HCT116 (cell line): ENCODE data around the gene HOTAIR. TPM values are rescaled to one million over a fixed set of nuclear protein-coding genes. Genes with fewer than 3 reads are reported as not detected.

Experiments used
- ATAC-seq: fragments of 200-7000 bp; cut with Tn5 transposase; 2 replicates; pipeline ENCODE4 v1.9.1; 2020; ENCODE audit warnings: mild to moderate bottlenecking, moderate library complexity
- BruUV-seq: library from RNA; stranded (reverse); fragments of 400-500 nt; replicated peaks from 2 replicates; lab custom pipeline; 2021; lab: Mats Ljungman, UMichigan
- CTCF ChIA-PET: fragments of 300-600 bp; sonication (Branson Sonifier 250); formaldehyde crosslinking; loops from one replicate; lab custom pipeline; 2021; ENCODE audit warnings: antibody characterized with exemption; lab: Charles Lee
- POLR2A ChIA-PET: fragments of 300-600, 350-600 bp; sonication (Branson Sonifier 250); formaldehyde crosslinking; loops from one replicate; lab custom pipeline; 2021; ENCODE audit warnings: antibody characterized with exemption; lab: Charles Lee
- RAD21 ChIA-PET, 2 experiments: fragments of 300-600 bp; sonication (Branson Sonifier 250); formaldehyde crosslinking; loops; one replicate each; lab custom pipeline; 2023; ENCODE audit warnings: low total read pairs in 2 of 2; ENCODE audit not compliant: uncharacterized antibody in 2 of 2, unreplicated experiment in 2 of 2, low non-redundant PET in 1 of 2; lab: Charles Lee
- DNase-seq: peaks from one replicate; pipeline ENCODE4 v3.0.0-alpha.2; 2010; ENCODE audit warnings: low read depth, low spot score
- H2AFZ ChIP-seq: fragments of 200-600 bp; shearing (Covaris generic), sonication (generic); 2 replicates; pipeline ENCODE4 v1.6.1; 2017; ENCODE audit warnings: low read depth, mixed run types, mixed read lengths, antibody characterized with exemption, low read length; ENCODE audit not compliant: poor library complexity, severe bottlenecking
- H3K27ac ChIP-seq: 2 replicates; pipeline ENCODE4 v1.5.1; 2012; ENCODE audit warnings: low read depth, low read length
- H3K27me3 ChIP-seq: fragments of 200-600 bp; sonication (generic); 2 replicates; pipeline ENCODE4 v1.6.1; 2016; ENCODE audit warnings: mixed run types, low read length, mixed read lengths; ENCODE audit not compliant: insufficient read depth
- H3K36me3 ChIP-seq, 2 experiments: fragments of 200-500 bp in 1 of 2; fragments of 200-600 bp in 1 of 2; sonication (Bioruptor generic) in 1 of 2; sonication (generic) in 1 of 2; 2 replicates each; pipeline versions ENCODE4 v1.5.1 to v1.6.1; 2014 to 2016; ENCODE audit warnings: low read length in 2 of 2, inconsistent platforms in 1 of 2, mixed read lengths in 1 of 2, mixed run types in 1 of 2; ENCODE audit not compliant: insufficient read depth in 2 of 2, control insufficient read depth in 1 of 2
- H3K4me1 ChIP-seq, 2 experiments: fragments of 200-600 bp in 1 of 2; sonication (generic) in 1 of 2; 2 replicates each; pipeline versions ENCODE4 v1.5.1 to v1.6.1; 2012 to 2017; ENCODE audit warnings: low read length in 2 of 2, inconsistent platforms in 1 of 2, mild to moderate bottlenecking in 1 of 2, mixed read lengths in 1 of 2, mixed run types in 1 of 2, moderate library complexity in 1 of 2; ENCODE audit not compliant: insufficient read depth in 2 of 2, control insufficient read depth in 1 of 2
- H3K4me2 ChIP-seq: fragments of 200-600 bp; sonication (generic); 2 replicates; pipeline ENCODE4 v1.6.1; 2017; ENCODE audit warnings: mixed run types, low read length, mixed read lengths
- H3K4me3 ChIP-seq, 2 experiments: fragments of 200-600 bp in 1 of 2; sonication (generic) in 1 of 2; replicated peaks in 1 of 2; 2 replicates each; pipeline ENCODE4 v1.5.1; 2011 to 2016; ENCODE audit warnings: low read length in 2 of 2, control low read depth in 1 of 2, low read depth in 1 of 2, mild to moderate bottlenecking in 1 of 2, mixed read lengths in 1 of 2, mixed run types in 1 of 2
- H3K79me2 ChIP-seq: fragments of 200-600 bp; sonication (generic); 2 replicates; pipeline ENCODE4 v1.6.1; 2017; ENCODE audit warnings: mild to moderate bottlenecking, mixed run types, low read length, moderate library complexity, mixed read lengths; ENCODE audit not compliant: insufficient read depth
- H3K9ac ChIP-seq: fragments of 200-600 bp; sonication (generic); 2 replicates; pipeline ENCODE4 v1.6.1; 2016; ENCODE audit warnings: low read length, mixed read lengths
- H3K9me2 ChIP-seq: fragments of 200-600 bp; sonication (generic), shearing (Covaris generic); 2 replicates; pipeline ENCODE4 v1.6.1; 2017; ENCODE audit warnings: mixed run types, mild to moderate bottlenecking, moderate library complexity; ENCODE audit not compliant: insufficient read depth
- H3K9me3 ChIP-seq, 2 experiments: fragments of 200-500 bp in 1 of 2; fragments of 200-600 bp in 1 of 2; sonication (Bioruptor generic) in 1 of 2; sonication (generic) in 1 of 2; 2 replicates each; pipeline ENCODE4 v1.6.1; 2014 to 2017; ENCODE audit warnings: low read length in 2 of 2, mixed read lengths in 2 of 2, inconsistent platforms in 1 of 2, low read depth in 1 of 2, mild to moderate bottlenecking in 1 of 2, mixed run types in 1 of 2, moderate library complexity in 1 of 2; ENCODE audit not compliant: control insufficient read depth in 1 of 2, insufficient read depth in 1 of 2
- H4K20me1 ChIP-seq: fragments of 200-600 bp; sonication (generic), shearing (Covaris generic); 2 replicates; pipeline ENCODE4 v1.6.1; 2017; ENCODE audit warnings: mixed run types, mild to moderate bottlenecking, moderate library complexity; ENCODE audit not compliant: insufficient read depth
- ATF3 ChIP-seq: IDR thresholded peaks from 2 replicates; pipeline ENCODE4 v1.6.1; 2012
- CBX3 ChIP-seq: IDR thresholded peaks from 2 replicates; pipeline ENCODE4 v1.6.1; 2012; ENCODE audit warnings: low read depth
- ELF1 ChIP-seq: IDR thresholded peaks from 2 replicates; pipeline ENCODE4 v1.6.1; 2012; ENCODE audit warnings: low read depth, borderline replicate concordance
- EZH2 ChIP-seq: fragments of 200-600 bp; sonication (generic); IDR thresholded peaks from 2 replicates; pipeline ENCODE4 v1.6.1; 2017; ENCODE audit warnings: antibody characterized with exemption, mixed run types
- EZH2phosphoT487 ChIP-seq: fragments of 200-600 bp; IDR thresholded peaks from 2 replicates; pipeline ENCODE4 v1.6.1; 2018; ENCODE audit warnings: antibody characterized with exemption, borderline replicate concordance
- FOSL1 ChIP-seq: IDR thresholded peaks from 2 replicates; pipeline ENCODE4 v1.6.1; 2012; ENCODE audit warnings: low read depth
- MAX ChIP-seq: IDR thresholded peaks from 2 replicates; pipeline ENCODE4 v1.6.1; 2012
- POLR2A ChIP-seq: IDR thresholded peaks from 2 replicates; pipeline ENCODE4 v1.7.0; 2011; ENCODE audit warnings: borderline replicate concordance; ENCODE audit not compliant: insufficient read depth, insufficient read length; ENCODE audit errors: extremely low read depth
- RAD21 ChIP-seq: IDR thresholded peaks from 2 replicates; pipeline ENCODE4 v1.6.1; 2012; ENCODE audit warnings: low read depth, mild to moderate bottlenecking
- REST ChIP-seq: IDR thresholded peaks from 2 replicates; pipeline ENCODE4 v1.6.1; 2012; ENCODE audit warnings: low read depth
- SIN3A ChIP-seq: IDR thresholded peaks from 2 replicates; pipeline ENCODE4 v1.6.1; 2012; ENCODE audit warnings: low read depth
- SP1 ChIP-seq: IDR thresholded peaks from 2 replicates; pipeline ENCODE4 v1.6.1; 2012; ENCODE audit warnings: low read depth
- YY1 ChIP-seq: IDR thresholded peaks from 2 replicates; pipeline ENCODE4 v1.6.1; 2011; ENCODE audit warnings: low read length, low read depth, moderate library complexity, mild to moderate bottlenecking; ENCODE audit not compliant: insufficient replicate concordance; ENCODE audit errors: extremely low read depth
- ZNF274 ChIP-seq: fragments of 200-500 bp; sonication (Bioruptor generic); IDR thresholded peaks from 2 replicates; pipeline ENCODE4 v1.6.1; 2014; ENCODE audit warnings: mild to moderate bottlenecking, low read depth, low read length, inconsistent platforms
- intact Hi-C: fragments of 100-400 bp; cut with micrococcal nuclease; formaldehyde crosslinking; loops from 2 replicates; pipeline ENCODE4 v1.10.0; 2022
- total RNA-seq: library from RNA; stranded (reverse); gene quantifications from one replicate; pipeline ENCODE4 v1.2.1, GENCODE V29; 2021; ENCODE audit not compliant: unreplicated experiment

Gene HOTAIR
- total RNA-seq, 1 experiment from 2014 or later = 0.25 TPM

- no peak for ATAC-seq
- H3K9me3 ChIP-seq = no peaks in the 10 kb centered on the region
- H3K9ac ChIP-seq = no peak overlapping the region
- H3K36me3 ChIP-seq = no peaks in the 10 kb centered on the region
- ChIA-PET POLR2A (no interaction called here), RAD21 (no interaction called here), CTCF (no interaction called here)
- H3K27me3 ChIP-seq = no peaks in the 10 kb centered on the region
- H3K4me3 ChIP-seq = no peak overlapping the region
- H3K27ac ChIP-seq = no peak overlapping the region
- no peaks in the 10 kb centered on the region for H3K9me2 ChIP-seq
- no peaks in the 10 kb centered on the region for H3K79me2 ChIP-seq
- H4K20me1 ChIP-seq = no peaks in the 10 kb centered on the region
- intact Hi-C loops = no loop called here
- no peak overlapping the region for H3K4me2 ChIP-seq
- H3K4me1 ChIP-seq = no peaks in the 10 kb centered on the region
- TF ChIP-seq ATF3 (no peak), YY1 (no peak), ELF1 (no peak), CBX3 (no peak), EZH2 (no peak), SIN3A (no peak), POLR2A (no peak), RAD21 (no peak), REST (no peak), ZNF274 (no peak), EZH2phosphoT487 (no peak), MAX (no peak), SP1 (no peak), FOSL1 (no peak)
- TF ChIP-seq, all 23 proteins: peak for 0
- no peak overlapping the region for H2AFZ ChIP-seq
- BruUV-seq = no TSS peak
- DNase-seq = no peak
Observed at GRCh38 chr12:53965281-53966084, 9.3 kb downstream of the HOTAIR start.
